PC-9 (cell line): ENCODE data around the gene PDE3B. TPM values are rescaled to one million over a fixed set of nuclear protein-coding genes. Genes with fewer than 3 reads are reported as not detected.
"Not testable (repeated sequence)": the region's sequence is repeated elsewhere in the genome, so short reads cannot be mapped to it uniquely, and the experiment has no call there.

Experiments used
- BruUV-seq: library from RNA; stranded (reverse); fragments of 400-500 nt; replicated peaks from 2 replicates; lab custom pipeline; 2021; lab: Mats Ljungman, UMichigan
- CTCF ChIA-PET: fragments of 300-600 bp; sonication (Branson Sonifier 250); formaldehyde crosslinking; loops from one replicate; lab custom pipeline; 2022; ENCODE audit warnings: antibody characterized with exemption; lab: Charles Lee
- POLR2A ChIA-PET: fragments of 300-600 bp; sonication (Branson Sonifier 250); formaldehyde crosslinking; loops from one replicate; lab custom pipeline; 2022; ENCODE audit warnings: antibody characterized with exemption; ENCODE audit not compliant: unreplicated experiment; lab: Charles Lee
- DNase-seq, 2 experiments: peaks; one replicate each; pipeline versions ENCODE4 v3.0.0 to v3.0.0-alpha.2; 2015 to 2022; ENCODE audit warnings: mixed read lengths in 1 of 2
- H2AFZ ChIP-seq: fragments of 200-600 bp; sonication (generic); 2 replicates; pipeline ENCODE4 v1.8.1; 2017; ENCODE audit warnings: antibody characterized with exemption
- H3F3A ChIP-seq: fragments of 200-600 bp; sonication (generic); 2 replicates; pipeline ENCODE4 v1.8.1; 2017; ENCODE audit warnings: antibody characterized with exemption, mild to moderate bottlenecking, low read depth; ENCODE audit not compliant: insufficient read depth
- H3K27ac ChIP-seq: fragments of 200-600 bp; sonication (generic); 2 replicates; pipeline ENCODE4 v1.6.1; 2016; ENCODE audit warnings: mixed run types
- H3K27me3 ChIP-seq: fragments of 200-600 bp; sonication (generic); 2 replicates; pipeline ENCODE4 v1.6.1; 2016; ENCODE audit warnings: low read depth, mixed run types; ENCODE audit not compliant: insufficient read depth
- H3K36me3 ChIP-seq: fragments of 200-600 bp; sonication (generic); 2 replicates; pipeline ENCODE4 v1.6.1; 2016; ENCODE audit warnings: low read depth, mixed run types
- H3K4me1 ChIP-seq: fragments of 200-600 bp; sonication (generic); replicated peaks from 2 replicates; pipeline ENCODE4 v1.6.1; 2016; ENCODE audit warnings: mixed run types; ENCODE audit not compliant: insufficient read depth
- H3K4me2 ChIP-seq: fragments of 200-600 bp; sonication (generic); 2 replicates; pipeline ENCODE4 v1.6.1; 2017; ENCODE audit warnings: mixed run types
- H3K4me3 ChIP-seq: fragments of 200-600 bp; sonication (generic); 2 replicates; pipeline ENCODE4 v1.6.1; 2016; ENCODE audit warnings: mixed run types
- H3K79me2 ChIP-seq: fragments of 200-600 bp; sonication (generic); 2 replicates; pipeline ENCODE4 v1.6.1; 2017; ENCODE audit warnings: low read depth, mixed run types
- H3K9me2 ChIP-seq: fragments of 200-600 bp; sonication (generic); 2 replicates; pipeline ENCODE4 v1.8.1; 2017; ENCODE audit warnings: mild to moderate bottlenecking; ENCODE audit not compliant: insufficient read depth
- H3K9me3 ChIP-seq: fragments of 200-600 bp; sonication (generic); 2 replicates; pipeline ENCODE4 v1.8.1; 2016; ENCODE audit warnings: low read depth; ENCODE audit not compliant: insufficient read depth
- H4K20me1 ChIP-seq: fragments of 200-600 bp; sonication (generic); 2 replicates; pipeline ENCODE4 v1.8.1; 2017; ENCODE audit not compliant: insufficient read depth
- EZH2 ChIP-seq: fragments of 200-600 bp; sonication (generic); IDR thresholded peaks from 2 replicates; pipeline ENCODE4 v1.8.0; 2017; ENCODE audit warnings: antibody characterized with exemption, low read depth
- intact Hi-C: fragments of 100-400 bp; cut with micrococcal nuclease; formaldehyde crosslinking; loops from one replicate; pipeline ENCODE4 v1.10.0; 2022; ENCODE audit not compliant: unreplicated experiment
- total RNA-seq: library from RNA; stranded (reverse); gene quantifications from 2 replicates; pipeline ENCODE4 v1.2.3, GENCODE V29; 2021
- TF ChIP-seq, protein P1 (sequence below): fragments of 200-600 bp; sonication (generic); conservative IDR thresholded peaks from 2 replicates; pipeline ENCODE4 v1.6.1; 2017; ENCODE audit warnings: mixed run types, antibody characterized with exemption, mild to moderate bottlenecking, moderate library complexity

Gene PDE3B
- total RNA-seq, 1 experiment from 2014 or later = not detected

DNA sequence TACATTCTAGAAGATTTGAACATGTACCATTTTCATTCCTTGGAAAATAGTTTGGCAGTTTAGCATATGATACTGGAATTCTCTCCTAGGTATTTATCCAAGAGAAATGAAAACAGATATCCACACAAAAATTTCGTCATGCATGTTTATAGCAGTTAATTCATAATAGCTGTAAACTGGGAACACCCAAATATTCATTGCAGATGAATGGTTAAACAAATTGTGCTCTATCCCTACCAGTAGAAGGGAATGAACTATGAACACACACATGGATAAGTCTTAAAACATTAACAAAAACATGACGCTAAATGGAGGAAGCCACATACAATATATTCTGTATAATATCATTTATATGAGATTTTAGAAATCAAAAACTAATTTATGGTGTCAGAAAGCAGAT, 61.5 kb downstream of the PDE3B start:
- Histone ChIP-seq H3K27ac (no peak overlapping the region), H3K9me3 (no peaks in the 10 kb centered on the region), H2AFZ (no peak overlapping the region), H3K36me3 (no peaks in the 10 kb centered on the region), H3K79me2 (no peaks in the 10 kb centered on the region), H3K4me3 (no peak overlapping the region), H3F3A (no peaks in the 10 kb centered on the region), H3K9me2 (no peaks in the 10 kb centered on the region), H3K27me3 (no peaks in the 10 kb centered on the region), H4K20me1 (no peaks in the 10 kb centered on the region), H3K4me2 (no peak overlapping the region), H3K4me1 (no peaks in the 10 kb centered on the region)
- BruUV-seq = no TSS peak
- ChIA-PET POLR2A (no interaction called here), CTCF (no interaction called here)
- TF ChIP-seq, protein P1, sequence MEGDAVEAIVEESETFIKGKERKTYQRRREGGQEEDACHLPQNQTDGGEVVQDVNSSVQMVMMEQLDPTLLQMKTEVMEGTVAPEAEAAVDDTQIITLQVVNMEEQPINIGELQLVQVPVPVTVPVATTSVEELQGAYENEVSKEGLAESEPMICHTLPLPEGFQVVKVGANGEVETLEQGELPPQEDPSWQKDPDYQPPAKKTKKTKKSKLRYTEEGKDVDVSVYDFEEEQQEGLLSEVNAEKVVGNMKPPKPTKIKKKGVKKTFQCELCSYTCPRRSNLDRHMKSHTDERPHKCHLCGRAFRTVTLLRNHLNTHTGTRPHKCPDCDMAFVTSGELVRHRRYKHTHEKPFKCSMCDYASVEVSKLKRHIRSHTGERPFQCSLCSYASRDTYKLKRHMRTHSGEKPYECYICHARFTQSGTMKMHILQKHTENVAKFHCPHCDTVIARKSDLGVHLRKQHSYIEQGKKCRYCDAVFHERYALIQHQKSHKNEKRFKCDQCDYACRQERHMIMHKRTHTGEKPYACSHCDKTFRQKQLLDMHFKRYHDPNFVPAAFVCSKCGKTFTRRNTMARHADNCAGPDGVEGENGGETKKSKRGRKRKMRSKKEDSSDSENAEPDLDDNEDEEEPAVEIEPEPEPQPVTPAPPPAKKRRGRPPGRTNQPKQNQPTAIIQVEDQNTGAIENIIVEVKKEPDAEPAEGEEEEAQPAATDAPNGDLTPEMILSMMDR = no peak
- no peak for TF ChIP-seq EZH2
- no peak for DNase-seq
- intact Hi-C loops = no loop called here

DNA sequence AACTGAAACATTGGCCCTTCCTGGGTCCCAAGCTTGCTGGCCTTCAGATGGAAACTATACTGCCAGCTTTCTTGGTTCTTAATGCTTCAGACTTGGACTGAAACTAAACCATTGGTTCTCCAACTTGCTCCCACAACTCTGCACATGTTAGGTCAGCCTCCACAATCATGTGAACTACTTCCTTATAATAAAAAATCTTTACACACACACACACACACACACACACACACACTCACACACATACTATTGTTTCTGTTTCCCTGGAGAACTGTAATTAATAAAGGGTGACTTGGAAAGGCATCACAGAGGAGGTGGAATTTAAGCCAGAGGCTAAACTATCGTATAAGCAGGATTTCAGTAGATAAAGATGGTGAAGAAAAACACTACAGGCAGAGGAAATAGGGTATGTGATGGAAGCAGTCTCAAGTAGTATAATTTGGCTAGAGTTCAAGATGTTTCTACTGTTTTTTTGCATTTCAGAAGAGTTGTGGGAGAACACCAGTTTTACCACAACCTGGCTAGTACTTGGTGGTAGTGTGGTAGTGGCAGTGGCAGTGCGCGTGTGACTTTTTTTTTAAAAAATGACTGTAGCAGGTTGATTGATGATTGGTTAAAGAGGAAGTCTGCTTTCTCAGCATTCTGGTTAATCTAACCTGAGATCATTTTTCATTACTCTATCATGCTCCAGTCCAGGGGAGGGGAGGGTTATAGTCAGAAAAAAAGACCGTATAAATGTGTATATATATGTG, 70.1 kb downstream of the PDE3B start:
- H3F3A ChIP-seq = no peaks in the 10 kb centered on the region
- intact Hi-C loops = no loop called here
- H3K4me1 ChIP-seq = no peaks in the 10 kb centered on the region
- no peak overlapping the region for H2AFZ ChIP-seq
- no peak overlapping the region for H3K27ac ChIP-seq
- BruUV-seq = no TSS peak
- no peaks in the 10 kb centered on the region for H4K20me1 ChIP-seq
- no peak overlapping the region for H3K4me3 ChIP-seq
- CTCF ChIA-PET = no interaction called here
- no peaks in the 10 kb centered on the region for H3K9me3 ChIP-seq
- no peaks in the 10 kb centered on the region for H3K79me2 ChIP-seq
- H3K9me2 ChIP-seq = no peaks in the 10 kb centered on the region
- TF ChIP-seq EZH2 = no peak
- H3K36me3 ChIP-seq = no peaks in the 10 kb centered on the region
- H3K4me2 ChIP-seq = no peak overlapping the region
- no peak for DNase-seq
- no peaks in the 10 kb centered on the region for H3K27me3 ChIP-seq
- POLR2A ChIA-PET = no interaction called here

DNA sequence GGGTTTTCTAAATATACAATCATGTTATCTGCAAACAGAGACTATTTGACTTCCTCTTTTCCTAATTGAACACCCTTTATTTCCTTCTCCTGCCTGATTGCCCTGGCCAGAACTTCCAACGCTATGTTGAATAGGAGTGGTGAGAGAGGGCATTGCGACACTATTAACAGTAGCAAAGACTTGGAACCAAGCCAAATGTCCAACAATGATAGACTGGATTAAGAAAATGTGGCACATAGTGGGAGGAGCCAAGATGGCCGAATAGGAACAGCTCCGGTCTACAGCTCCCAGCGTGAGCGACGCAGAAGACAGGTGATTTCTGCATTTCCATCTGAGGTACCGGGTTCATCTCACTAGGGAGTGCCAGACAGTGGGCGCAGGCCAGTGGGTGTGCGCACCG, 72.1 kb downstream of the PDE3B start:
- H3K27ac ChIP-seq, POLR2A ChIA-PET, H3F3A ChIP-seq, H3K9me2 ChIP-seq, BruUV-seq, H3K4me1 ChIP-seq, H3K27me3 ChIP-seq, H3K9me3 ChIP-seq, H3K79me2 ChIP-seq, intact Hi-C loops, H4K20me1 ChIP-seq, H3K36me3 ChIP-seq, CTCF ChIA-PET: not testable (repeated sequence)
- peak in 1 of 2 experiments; percentile 37 for DNase-seq
- Histone ChIP-seq H3K4me2 (peak overlapping the region; percentile 59), H2AFZ (peak overlapping the region; percentile 60; the same call in 1 of the 2 replicates), H3K4me3 (peak overlapping the region; percentile 48; the same call in 1 of the 2 replicates)

DNA sequence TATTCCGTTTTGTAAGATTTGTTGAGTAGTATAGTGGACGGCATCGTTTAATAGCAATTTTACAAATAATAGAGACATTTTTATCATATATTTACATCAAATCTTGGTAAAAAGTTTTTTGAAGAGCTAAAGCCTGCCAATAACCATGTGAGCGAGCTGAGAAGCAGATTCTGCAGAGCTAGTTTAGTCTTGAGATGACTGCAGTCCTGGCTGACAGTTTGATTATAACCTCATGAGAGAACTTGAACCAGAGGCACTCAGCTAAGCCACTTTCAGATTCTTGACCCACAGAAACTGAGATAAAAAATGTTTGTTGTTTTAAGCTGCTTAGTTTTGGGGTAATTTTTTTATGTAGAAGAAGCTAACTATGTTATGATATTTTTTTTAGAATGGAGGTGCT, 78.9 kb downstream of the PDE3B start:
- no peaks in the 10 kb centered on the region for H3K9me2 ChIP-seq
- ChIA-PET POLR2A (no interaction called here), CTCF (no interaction called here)
- no peak for DNase-seq
- H3K27me3 ChIP-seq = no peaks in the 10 kb centered on the region
- no peak overlapping the region for H3K27ac ChIP-seq
- H2AFZ ChIP-seq = no peak overlapping the region
- TF ChIP-seq, protein P1 = no peak
- TF ChIP-seq EZH2 = no peak
- intact Hi-C loops = no loop called here
- no peaks in the 10 kb centered on the region for H3K79me2 ChIP-seq
- no peaks in the 10 kb centered on the region for H3F3A ChIP-seq
- no peaks in the 10 kb centered on the region for H4K20me1 ChIP-seq
- no peaks in the 10 kb centered on the region for H3K9me3 ChIP-seq
- H3K4me3 ChIP-seq = no peak overlapping the region
- BruUV-seq = no TSS peak
- H3K36me3 ChIP-seq = no peaks in the 10 kb centered on the region
- no peaks in the 10 kb centered on the region for H3K4me1 ChIP-seq
- no peak overlapping the region for H3K4me2 ChIP-seq
